NCI-H510A treated with DMSO at 0.1 percent for 48 hours (cell line): ENCODE measurements around the gene PRMT5.
A peak's percentile ranks its signal among the peaks of the same experiment; 100 is the strongest.

Experiments used
- DNase-seq: peaks from one replicate; lab custom pipeline; 2025; lab: John Stamatoyannopoulos, UW

The PRMT5 gene

DNA sequence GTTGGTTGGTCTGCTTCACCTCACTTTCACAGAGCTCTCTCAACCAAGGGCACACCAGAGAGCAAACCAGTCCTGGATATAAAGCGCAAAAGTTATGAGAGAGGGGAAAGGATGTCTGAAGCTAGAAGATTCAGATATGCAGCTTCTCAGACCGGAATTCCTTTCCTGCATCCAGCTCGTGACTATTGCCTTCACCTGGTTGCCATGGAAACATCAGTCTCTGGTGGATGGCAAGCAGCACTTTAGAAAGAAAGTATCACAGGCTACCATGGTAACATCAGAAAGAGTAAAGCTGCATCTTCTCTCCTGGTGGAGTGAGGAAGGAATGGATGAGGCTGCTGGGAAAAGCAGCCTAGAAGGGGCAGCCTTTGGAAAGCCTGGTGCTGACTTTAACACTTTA, 32.4 kb downstream of the PRMT5 start:
- no peak for DNase-seq

GRCh38 chr14:22896356-22896755, 32.8 kb downstream of the PRMT5 start:
- DNase-seq, result no peak

GRCh38 chr14:22895402-22895801, 33.8 kb downstream of the PRMT5 start:
- no peak for DNase-seq

DNA sequence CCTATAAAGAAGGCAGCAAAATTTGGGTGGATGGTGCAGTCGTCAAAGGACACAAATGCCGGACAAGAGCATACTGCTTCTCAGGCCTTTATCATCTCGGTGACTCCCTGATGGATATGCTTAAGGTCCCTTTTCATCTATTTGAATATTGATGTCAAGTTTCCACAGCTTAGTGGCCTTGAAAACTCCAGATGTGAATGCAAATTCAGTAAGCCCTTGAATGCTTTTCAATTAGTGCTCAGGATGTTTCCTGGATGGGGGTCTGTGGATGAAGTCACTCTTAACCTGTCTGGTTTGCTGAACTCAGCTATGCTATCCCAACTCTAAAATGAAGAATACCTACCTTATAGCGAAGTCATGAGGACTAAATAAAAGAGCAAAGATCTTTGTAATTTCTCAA, 35.5 kb downstream of the PRMT5 start:
- no peak for DNase-seq

DNA sequence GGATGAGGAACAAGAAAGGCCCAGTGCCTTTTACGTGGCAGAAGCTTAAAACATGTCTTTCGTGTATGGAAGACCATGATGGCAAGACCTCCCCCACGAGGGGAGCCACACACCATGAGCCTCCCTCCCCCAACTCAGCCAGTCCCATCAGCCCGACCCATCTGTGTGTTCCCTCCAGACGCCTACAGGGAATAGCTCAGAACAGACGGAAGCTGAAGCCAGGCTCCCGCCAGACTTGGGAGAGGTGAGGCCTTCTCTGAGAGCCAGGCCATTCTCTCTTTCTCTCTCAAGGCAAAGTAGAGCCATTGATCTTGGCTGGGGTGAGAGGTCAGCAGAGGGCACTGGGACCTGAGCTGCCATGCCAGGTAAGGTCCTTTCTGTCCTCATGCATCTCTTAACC, 36.7 kb downstream of the PRMT5 start:
- no peak for DNase-seq

DNA sequence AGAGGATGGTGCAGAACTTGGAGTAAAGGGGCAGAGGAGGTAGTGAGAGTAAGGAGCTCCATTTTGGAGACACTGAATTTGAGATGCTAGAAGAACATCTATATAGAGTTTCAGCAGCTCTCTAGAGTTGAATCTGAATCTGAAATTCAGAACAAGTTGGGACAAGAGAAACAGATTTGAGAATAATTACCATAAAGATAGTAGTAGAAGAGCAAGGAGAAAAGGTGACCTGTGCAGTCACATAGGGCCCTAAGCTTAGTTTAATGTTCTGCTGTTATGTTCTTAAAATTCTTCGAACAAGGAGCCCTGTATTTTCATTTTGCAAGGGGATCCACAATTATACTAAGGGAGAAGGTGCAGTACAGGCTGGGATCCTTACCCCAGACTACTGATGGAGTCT, 38.8 kb downstream of the PRMT5 start:
- DNase-seq, result no peak

DNA sequence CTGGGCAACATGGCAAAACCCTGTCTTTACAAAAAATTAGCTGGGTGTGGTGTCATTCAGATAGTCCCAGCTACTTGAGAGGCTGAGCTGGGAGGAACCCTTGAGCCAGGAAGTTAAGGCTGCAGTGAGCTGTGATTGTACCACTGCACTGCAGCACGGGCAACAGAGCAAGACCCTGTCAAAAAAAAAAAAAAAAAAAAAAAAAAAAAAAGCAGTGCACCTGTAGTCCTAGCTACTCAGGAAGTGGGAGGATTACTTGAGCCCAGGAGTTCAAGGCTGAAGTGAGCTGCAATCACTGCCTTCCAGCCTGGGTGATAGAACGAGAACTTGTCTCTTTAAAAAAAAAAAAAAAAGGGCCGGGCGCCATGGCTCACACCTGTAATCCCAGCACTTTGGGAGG, 40.5 kb downstream of the PRMT5 start:
- no peak for DNase-seq

GRCh38 chr14:22887990-22888378, 41.2 kb downstream of the PRMT5 start:
- DNase-seq, result no peak

DNA sequence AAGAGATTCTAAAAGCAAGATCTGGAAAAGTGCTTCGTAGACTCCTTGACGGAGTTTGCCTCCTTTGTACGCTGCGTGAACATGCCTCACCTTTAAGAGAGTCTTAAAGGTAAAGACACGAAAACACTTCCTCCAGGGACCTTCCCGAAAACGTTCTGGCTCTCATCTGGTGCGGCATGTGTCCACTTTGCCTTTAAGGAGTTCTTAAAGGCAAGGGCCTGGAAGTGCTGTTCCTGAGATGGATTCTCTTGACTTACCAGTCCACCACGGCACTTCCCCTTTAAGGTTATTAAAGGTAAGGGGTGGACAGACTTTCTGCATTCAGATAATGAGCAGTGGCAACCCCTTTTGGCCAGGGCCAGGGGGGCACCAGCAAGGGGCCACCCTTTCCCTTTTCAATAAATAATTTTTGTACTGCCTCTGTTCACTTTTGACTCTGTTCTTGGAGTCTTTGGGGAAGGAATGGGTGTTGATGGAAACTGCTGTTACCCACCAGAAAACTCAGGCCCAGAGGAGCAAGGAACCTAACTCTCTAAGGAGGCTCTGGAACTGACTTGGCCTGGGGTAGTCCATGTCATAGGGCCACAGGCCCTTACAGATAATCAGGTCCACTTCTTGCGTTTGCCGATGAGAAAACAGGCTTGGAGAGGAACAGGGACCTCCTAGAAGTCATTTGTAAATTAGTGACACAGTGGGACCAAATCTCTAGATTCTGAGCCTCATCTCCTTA, 41.8 kb downstream of the PRMT5 start:
- DNase-seq, result peak; percentile 95

DNA sequence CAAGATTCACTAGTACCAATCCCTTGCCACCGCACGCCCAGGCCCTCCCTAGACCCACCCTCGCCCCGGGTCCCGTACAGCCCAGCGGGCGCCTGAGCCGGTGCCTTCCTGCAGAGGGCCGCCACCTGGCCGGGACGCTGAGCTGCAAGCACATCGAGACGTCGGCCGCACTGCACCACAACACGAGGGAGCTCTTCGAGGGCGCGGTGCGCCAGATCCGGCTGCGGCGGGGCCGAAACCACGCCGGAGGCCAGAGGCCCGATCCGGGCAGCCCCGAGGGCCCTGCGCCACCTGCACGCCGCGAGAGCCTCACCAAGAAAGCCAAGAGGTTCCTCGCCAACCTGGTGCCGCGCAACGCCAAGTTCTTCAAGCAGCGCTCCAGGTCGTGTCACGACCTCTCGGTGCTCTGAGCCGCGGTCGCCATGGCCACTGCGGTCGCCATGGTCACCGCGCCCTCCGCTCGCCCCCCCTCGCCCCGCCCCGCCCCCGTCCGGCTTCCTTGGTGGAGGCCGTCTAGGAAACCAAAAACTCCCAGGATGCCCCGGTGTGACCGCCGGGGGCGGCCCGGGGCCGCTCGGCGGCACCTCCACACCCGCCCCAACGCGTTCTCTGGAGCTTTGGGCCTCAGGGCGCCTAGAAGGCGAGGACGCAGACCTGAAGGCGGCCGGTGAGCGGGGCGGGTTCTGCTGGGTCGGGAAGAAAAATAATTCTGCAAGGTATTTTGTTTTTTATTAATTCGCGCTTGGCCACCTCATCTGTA, 42.5 kb downstream of the PRMT5 start:
- DNase-seq, result peak; percentile 84

DNA sequence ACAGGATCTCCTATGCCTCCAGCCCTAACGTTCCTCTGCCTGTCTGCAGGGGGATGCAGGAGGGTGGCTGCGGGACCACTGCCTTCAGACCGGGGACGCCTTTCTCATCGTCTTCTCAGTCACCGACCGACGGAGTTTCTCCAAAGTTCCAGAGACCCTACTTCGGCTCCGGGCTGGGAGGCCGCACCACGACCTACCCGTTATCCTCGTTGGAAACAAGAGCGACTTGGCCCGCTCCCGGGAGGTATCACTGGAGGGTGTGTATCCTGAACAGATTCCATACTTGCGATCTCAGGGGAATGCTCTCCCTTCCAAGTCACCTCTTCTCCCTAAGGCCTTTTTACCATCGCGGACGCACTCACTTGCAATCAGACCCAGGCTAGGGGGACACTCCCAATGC, 43.2 kb downstream of the PRMT5 start:
- DNase-seq, result no peak

DNA sequence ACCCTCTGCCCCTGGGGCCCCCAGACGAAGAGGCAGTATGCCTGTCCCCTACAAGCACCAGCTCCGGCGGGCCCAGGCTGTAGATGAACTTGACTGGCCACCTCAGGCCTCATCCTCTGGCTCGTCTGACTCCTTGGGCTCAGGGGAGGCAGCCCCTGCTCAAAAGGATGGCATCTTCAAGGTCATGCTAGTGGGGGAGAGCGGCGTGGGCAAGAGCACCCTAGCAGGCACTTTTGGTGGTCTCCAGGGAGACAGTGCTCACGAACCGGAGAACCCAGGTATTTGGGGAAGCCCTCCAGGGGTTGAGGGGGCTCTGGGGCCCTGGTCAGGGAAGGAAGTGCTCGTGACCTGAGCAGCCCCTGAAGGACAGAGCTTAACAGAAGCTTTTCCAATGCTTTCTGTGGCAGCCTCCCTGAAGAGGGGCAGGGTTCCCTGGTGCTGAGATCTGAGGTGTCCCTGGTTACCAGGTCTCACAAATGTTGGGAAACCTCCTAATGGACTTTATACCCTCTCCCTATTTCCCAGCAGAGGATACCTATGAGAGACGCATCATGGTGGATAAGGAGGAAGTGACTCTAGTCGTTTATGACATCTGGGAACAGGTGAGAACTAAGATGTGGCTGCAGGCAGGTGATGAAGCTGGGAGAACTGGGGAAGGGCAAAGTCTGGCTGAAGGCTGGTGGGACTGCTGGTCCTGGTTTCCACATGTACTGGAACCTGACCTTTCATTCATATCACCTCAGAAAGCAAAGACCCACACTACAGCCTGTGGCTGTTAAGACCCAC, 44.2 kb downstream of the PRMT5 start:
- DNase-seq, result no peak

GRCh38 chr14:22884076-22884737, 45.0 kb downstream of the PRMT5 start:
- DNase-seq, result no peak

DNA sequence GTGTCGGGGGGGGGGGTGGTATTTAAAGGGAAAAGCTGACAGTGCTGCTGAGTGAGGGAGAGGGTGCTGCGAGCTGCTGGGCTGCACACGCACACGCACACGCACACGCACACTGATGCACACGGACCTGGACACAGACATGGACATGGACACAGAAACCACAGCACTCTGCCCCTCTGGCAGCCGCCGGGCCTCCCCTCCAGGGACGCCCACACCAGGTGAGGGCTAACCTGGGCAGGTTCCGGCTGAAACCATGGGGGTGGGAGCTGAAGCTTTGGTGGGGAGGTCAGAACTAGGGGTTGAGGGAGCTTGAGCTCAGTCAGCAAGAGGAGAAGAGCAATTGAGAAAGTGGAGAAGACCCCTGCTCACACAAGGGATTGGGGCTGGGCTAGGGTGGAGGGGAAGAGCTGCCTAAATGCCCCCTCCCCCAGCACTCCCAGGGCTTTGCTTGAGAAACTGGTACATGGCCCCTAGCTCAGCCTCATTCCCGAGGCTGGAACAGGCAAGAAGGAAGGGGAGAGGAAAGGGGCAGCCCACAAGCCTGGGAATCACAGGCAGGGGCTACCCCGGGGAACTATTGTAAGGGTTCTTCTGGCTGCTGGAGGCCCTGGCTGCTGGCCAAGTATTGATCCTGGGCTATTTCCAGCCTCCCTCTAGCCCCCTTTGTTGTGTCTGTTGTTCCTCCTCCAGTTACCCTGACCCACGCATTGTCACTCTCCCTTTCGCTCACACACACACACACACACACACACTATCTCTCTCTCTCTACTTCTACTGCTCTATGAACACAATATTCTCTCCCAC, 45.8 kb downstream of the PRMT5 start, which contains the start of gene REM2:
REM2 (plus strand) TSS at position 50 of the 804 bp plus-strand sequence; CDS start at position 116, 66 bp downstream.
- DNase-seq, result peak; percentile 6

GRCh38 chr14:22882529-22883172, 46.5 kb downstream of the PRMT5 start:
- peak; percentile 62 for DNase-seq

DNA sequence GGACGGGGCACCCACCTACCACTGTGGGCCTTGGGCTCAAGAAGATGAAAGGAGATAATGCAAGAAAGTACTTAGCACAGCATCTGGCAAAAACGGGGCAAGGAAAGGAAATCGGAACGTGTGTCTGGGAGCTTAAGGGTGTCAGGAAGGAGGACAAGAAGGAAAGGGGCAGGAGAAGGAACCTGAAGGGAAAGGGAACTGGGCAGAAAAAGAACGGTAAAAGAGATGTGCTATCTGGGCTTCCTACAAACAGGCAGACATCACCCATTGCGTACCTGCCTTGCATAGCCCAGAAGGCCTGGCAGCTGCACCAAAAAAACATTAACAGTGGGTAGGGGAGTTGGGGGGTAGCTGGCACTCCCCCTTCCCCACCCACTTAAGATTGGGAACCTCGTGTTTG, 47.1 kb downstream of the PRMT5 start:
- no peak for DNase-seq

DNA sequence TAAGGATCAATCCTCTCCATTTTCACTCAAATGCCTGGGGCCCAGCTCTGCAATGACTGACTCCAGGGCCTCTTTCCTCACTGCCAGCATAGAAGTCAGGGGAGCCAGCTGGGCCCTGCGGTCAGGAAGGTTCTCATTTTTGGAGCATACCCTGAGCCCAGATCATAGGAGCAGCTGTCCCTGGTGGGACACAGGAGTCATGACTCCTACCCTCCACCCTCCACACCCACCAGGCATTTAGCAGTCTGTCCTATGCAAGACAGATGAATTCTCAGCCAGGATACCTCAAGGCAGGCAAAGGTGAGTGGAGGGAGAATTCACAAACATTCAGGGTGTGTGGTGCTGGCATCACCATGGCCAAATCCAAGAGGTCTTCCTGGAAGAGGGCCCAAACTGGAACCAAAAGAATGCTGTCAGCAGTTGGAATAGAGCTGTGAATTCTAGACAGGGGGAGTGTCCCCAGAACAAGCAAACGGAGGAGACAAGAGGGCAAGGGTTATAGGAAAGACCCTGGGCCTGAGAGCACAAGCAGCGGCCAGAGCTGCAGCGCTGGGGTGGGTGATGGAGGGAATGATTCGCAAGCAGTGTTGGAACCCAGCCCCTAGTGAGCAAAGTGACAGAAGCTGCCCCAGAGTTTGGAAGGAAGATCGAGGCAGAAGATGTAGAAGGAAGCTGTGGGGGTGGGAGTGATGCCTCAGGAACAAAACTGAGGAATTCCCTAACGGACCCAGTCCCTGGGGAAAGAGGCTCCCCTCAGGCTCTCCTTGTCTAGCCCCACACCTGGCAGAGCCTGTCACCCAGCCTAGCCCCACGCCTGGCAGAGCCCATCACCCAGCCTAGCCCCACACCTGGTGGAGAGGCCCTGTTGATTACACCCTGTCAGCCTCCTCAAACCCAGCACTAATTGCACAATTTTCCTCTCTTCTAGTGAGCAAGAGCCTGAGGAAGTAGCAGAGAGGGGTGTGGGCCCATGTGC, 50.6 kb downstream of the PRMT5 start:
- no peak for DNase-seq

GRCh38 chr14:22877000-22877501, 52.1 kb downstream of the PRMT5 start:
- no peak for DNase-seq

DNA sequence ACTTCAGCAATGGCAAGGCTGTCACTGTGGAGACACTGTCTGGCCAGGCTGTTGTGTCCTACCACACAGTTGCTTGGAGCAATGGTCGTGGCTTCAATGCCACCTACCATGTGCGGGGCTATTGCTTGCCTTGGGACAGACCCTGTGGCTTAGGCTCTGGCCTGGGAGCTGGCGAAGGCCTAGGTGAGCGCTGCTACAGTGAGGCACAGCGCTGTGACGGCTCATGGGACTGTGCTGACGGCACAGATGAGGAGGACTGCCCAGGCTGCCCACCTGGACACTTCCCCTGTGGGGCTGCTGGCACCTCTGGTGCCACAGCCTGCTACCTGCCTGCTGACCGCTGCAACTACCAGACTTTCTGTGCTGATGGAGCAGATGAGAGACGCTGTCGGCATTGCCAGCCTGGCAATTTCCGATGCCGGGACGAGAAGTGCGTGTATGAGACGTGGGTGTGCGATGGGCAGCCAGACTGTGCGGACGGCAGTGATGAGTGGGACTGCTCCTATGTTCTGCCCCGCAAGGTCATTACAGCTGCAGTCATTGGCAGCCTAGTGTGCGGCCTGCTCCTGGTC, 53.3 kb downstream of the PRMT5 start:
- no peak for DNase-seq
